A549 treated with Mapracorat at 1 μM for 4 hours (cell line): ENCODE results near the gene FJX1. TPM values are rescaled to one million over a fixed set of nuclear protein-coding genes. Genes with fewer than 3 reads are reported as not detected.

Experiments
- total RNA-seq: library from RNA; stranded (reverse); fragments of 200-300 nt; extraction: Qiagen RNA extraction; gene quantifications from 5 replicates; pipeline ENCODE4 v1.2.3, GENCODE V29; 2022

Gene FJX1, protein sequence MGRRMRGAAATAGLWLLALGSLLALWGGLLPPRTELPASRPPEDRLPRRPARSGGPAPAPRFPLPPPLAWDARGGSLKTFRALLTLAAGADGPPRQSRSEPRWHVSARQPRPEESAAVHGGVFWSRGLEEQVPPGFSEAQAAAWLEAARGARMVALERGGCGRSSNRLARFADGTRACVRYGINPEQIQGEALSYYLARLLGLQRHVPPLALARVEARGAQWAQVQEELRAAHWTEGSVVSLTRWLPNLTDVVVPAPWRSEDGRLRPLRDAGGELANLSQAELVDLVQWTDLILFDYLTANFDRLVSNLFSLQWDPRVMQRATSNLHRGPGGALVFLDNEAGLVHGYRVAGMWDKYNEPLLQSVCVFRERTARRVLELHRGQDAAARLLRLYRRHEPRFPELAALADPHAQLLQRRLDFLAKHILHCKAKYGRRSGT
- total RNA-seq, result 36.0 to 46.3 TPM (median 42.8 TPM) in 5 replicates

GRCh38 chr11:35617687-35618496 lies at the start of gene FJX1:
Gene FJX1 (plus strand): TSS chr11:35618460. CDS start chr11:35618637, 177 bp downstream.

GRCh38 chr11:35662649-35663407 lies 44.6 kb downstream of the FJX1 start, which contains the start of gene TRIM44:
Gene TRIM44 (plus strand): TSS chr11:35662775. CDS start chr11:35663112, 337 bp downstream.

Other genes starting within 250 kb of the FJX1 start
- 0.18 to 0.27 TPM (median 0.21 TPM) in 3 of 5 replicates, not detected in the others for gene SLC1A2, start 198.9 kb upstream of the FJX1 start, total RNA-seq
- gene PAMR1, start 92.8 kb upstream of the FJX1 start, total RNA-seq, result 0.25 TPM in 1 of 5 replicates, not detected in the others
- 16.7 to 25.7 TPM (median 23.9 TPM) in 5 replicates for gene TRIM44, start 44.3 kb downstream of the FJX1 start, total RNA-seq